ENCODE results near the gene MFSD12. TPM values are rescaled to one million over a fixed set of nuclear protein-coding genes. Genes with fewer than 3 reads are reported as not detected.
A peak's percentile ranks its signal among the peaks of the same experiment; 100 is the strongest.

Gene MFSD12
- total and polyA plus RNA-seq, 2 of the 8 experiments (the other 6 are each of a cell fraction or from before 2014, with no cell fraction given) = 59.6 to 71.3 TPM

- TF ChIP-seq CHD7 (IDR thresholded peaks at IDR 0.05; ENCODE audit: insufficient replicate concordance, low read length) = no peak
- peak in 1 of 2 experiments; percentile 50; a peak in 1 of 3 replicates for TF ChIP-seq POLR2A (IDR thresholded peaks at IDR 0.05; ENCODE audit: control extremely low read depth in 1 of 2, low read depth in 2 of 2, low read length in 2 of 2)
- peak; percentile 29; the same call in 1 of the 2 replicates for TF ChIP-seq MAX (IDR thresholded peaks at IDR 0.05)
- no peak for TF ChIP-seq TAF7 (optimal IDR thresholded peaks at IDR 0.05; ENCODE audit: borderline replicate concordance, low read depth, low read length)
- TF ChIP-seq RFX5 (IDR thresholded peaks at IDR 0.05; ENCODE audit: borderline replicate concordance, low read depth, low read length) = no peak
- TF ChIP-seq GABPA (IDR thresholded peaks at IDR 0.05; ENCODE audit: borderline replicate concordance, insufficient read depth, low read length) = peak; percentile 67; the same call in 1 of the 2 replicates
- TF ChIP-seq RAD21 (IDR thresholded peaks at IDR 0.05 in 1 of 2, conservative IDR thresholded peaks at IDR 0.05 in 1 of 2; ENCODE audit: low read depth in 2 of 2, low read length in 2 of 2) = peak; percentile 63 to 75
- no peak for TF ChIP-seq SP1 (IDR thresholded peaks at IDR 0.05; ENCODE audit: low read depth, low read length)
- no peak for TF ChIP-seq JUN (IDR thresholded peaks at IDR 0.05; ENCODE audit: low read depth, low read length)
Observed at GRCh38 chr19:3544742-3545668, 12.4 kb downstream of the MFSD12 start (continued).

Measured in H1 (cell line).